Ramos (cell line): ENCODE data around the gene MXD4.

ENCODE experiments used
- in situ Hi-C: fragments of 300-500 bp; cut with MboI; formaldehyde crosslinking; loops from one replicate; pipeline ENCODE4 v1.14.3; 2022; ENCODE audit warnings: low sequenced_read_pairs; ENCODE audit not compliant: unreplicated experiment

Gene MXD4

DNA sequence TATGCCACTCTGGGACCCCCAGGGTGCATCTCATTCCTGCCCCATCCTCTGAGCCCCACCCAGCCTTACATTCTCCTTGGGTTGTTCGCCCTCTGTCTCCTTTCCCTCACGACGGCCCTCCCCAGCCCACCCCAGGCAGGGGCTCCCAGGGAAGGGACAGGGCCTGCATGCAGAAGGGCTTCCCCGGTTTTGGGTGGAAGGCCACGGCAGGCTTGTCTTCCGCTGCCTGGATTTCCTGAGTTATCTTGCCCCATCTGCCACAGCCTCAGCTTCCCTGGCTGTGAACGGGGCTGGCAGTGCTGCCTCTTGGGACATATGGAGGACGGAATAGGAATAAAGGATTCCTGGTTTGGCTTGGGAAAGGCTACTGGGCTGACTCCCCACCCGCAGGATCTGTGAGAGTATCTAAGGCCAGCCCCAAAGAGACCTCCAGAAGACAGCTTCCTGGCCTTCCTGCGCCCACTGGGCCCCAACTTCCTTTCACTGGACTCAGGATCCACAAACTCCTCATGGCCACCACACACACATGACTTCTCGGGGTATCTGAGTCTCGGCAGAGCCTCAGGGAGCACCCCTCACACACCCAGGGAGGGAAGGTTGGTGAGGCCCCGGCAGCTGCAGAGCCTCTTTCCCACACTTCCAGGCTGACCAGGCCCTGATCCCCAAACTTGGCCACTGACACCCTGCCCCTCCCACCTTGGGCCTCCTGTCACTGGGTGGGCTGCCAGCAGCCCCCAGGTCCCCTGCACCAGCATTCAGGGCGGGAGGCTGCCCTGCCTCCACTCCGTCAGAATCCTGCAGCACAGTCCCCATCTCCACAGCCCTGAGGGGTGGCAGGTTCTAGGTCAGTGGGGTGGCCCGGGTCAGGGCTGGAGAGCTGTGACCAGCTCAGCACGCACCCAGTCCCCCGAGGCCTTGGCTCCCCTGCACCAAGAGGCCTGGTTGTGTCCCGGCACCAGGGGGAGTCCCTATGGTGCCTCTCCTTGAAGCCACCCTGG, 3.5 kb upstream of the MXD4 start:
- in situ Hi-C loops: no loop called here

DNA sequence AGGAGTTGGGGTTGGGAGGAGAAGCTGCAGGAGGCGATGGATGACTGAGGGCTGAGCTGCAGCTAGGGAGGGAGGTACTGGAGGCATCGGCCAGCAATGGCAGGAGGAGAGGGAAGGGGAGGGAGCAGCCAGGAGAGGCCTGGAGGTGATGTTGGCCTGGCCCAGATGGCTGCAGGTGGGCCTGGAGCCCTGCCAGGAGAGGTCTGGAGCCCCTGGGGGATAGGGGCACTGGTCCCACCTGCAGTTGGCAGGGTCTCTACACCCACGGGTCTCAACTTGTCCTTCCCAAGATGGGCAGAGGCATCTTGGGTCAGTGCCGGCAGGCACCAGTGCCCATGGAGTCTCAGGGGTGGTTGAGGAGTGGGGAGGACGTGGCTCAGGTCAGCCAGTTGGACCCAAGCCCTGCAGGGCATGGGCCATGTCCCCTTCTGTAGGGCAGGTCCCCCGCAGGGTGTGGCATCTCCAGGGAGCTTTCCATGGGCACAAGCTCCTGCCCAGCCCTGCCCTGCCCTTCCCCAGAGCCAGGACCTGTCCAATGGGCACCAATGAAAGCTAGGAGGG, 2.7 kb upstream of the MXD4 start:
- in situ Hi-C loops: no loop called here

GRCh38 chr4:2263926-2264321, 2.0 kb upstream of the MXD4 start:
- in situ Hi-C loops: no loop called here

DNA sequence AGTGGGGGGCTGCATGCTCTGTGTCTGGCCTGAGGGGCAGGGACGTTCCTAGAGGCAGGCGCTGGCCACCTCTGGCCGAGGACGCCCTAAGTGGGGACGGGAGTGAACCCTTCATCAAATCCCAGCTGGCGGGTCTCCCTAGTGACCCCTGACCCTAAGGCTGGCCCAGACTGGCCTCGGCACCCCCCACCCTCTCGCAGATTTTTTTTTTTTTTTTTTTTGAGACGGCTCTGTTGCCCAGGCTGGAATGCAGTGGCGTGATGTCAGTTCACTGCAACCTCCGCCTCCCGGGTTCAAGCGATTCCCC, 988 bp upstream of the MXD4 start:
- in situ Hi-C loops: no loop called here

DNA sequence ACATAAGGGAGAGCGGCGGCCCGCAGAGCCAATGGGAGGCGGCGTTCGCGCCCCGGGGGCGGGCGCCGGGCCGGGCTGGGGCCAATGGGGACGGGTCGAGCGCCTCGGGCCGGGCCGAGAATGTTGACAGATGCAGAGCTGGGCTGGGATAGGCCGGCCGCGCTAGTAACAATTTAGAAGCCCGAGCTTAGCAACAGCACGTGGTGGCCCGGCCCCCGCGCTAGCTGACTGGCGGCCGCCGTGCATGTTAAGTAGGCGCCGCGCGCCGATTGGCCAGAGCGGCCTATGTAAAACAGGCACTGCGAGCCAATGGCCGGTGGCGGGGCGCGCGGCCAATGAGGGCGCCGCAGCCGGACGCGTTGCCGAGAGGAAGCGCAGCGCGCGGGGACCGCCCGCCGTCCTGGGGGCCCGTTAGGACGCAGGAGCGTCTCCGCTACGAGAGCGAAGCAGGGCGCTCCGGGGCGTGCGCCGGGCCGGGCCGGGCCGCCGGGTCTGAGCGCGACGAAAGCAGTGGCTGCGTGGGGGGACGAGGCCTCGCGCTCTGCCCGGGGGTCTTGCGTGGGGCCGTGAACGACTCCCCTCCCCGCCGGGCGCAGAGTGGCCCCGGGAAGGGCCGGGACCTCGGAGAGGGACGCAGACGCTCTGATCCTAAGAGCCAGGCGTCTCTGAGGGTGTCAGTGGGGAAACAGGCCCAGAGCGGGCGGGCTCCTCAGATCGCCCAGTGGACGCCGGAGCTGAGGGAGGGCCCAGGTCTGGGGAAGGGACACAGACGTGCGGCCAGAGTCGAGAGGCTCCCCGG, 435 bp upstream of the MXD4 start:
- in situ Hi-C loops: no loop called here

GRCh38 chr4:2261110-2261852, 628 bp downstream of the MXD4 start:
- in situ Hi-C loops: no loop called here

- in situ Hi-C loops: no loop called here
These were observed 1.4 kb downstream of the MXD4 start for GRCh38 chr4:2260344-2261109.

GRCh38 chr4:2259541-2260343, 2.2 kb downstream of the MXD4 start:
- in situ Hi-C loops: no loop called here

DNA sequence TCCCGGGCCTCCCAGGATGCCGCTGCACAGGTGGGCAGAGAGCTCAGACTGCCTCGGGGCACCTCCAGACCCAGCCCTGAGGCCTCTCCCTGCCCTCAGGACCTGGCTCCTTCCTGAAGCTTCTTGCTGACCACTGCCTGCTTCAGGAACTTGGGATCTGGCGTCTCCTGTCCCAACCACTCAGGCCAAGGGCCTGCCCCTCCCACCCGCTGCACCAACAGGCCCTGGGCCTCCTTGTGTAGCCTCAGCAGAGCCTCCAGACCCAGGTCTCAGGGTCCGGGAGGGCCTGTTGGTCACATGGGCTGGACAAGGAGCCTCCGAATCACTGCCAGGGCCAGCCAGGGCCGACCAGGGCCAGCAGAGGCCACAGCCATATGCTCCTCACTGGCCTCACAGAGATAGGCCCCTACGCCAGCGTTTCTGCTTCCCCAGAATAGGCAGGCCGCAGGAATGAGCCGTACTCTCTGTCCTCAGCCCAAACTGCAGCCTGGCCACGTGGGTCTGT, 2.8 kb downstream of the MXD4 start:
- in situ Hi-C loops: no loop called here

DNA sequence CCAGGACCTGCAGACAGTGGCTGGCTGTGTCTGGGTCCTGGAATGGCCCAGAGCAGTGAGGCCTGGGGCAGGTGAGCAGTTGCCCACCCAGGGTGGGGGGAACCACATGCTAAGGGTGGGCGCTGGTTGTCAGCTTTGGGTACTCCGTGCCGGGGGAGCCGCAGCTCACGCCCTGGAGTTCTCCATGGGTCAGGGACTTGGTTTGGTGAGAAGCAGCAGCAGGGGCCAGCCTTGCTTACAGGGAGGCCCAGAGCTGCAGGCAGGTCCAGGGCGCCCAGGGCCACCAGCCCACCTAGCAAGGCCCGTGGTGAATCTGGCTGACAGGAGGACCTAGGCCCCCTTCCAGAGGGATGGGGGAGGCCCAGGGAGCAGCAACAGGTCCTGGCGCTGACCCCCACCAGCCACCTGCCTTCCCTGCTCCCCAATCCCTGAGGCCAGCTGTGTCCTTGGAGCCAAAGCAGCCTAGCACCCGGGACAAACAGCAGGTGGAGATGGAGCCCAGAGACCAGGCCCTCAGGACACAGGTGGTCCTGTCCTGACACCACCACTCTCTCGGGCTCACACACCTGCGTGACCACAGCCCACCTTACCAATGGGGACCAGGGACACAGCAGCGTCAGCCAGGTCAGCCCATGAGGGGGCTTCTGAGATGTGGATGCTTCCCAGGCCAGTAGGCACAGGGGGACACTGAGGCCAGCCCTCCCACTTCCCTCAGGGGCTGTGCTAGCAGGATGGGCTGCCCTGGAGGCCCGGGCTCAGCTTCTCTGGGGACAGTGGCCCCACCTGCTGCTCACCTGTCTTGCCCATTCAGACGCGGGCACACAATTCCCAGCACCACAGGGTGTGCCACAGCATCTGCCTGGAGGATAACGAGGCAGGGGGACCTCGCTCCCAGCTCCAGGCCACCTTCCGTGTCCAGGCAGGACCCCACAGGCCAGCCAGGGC, 3.5 kb downstream of the MXD4 start:
- in situ Hi-C loops: no loop called here

DNA sequence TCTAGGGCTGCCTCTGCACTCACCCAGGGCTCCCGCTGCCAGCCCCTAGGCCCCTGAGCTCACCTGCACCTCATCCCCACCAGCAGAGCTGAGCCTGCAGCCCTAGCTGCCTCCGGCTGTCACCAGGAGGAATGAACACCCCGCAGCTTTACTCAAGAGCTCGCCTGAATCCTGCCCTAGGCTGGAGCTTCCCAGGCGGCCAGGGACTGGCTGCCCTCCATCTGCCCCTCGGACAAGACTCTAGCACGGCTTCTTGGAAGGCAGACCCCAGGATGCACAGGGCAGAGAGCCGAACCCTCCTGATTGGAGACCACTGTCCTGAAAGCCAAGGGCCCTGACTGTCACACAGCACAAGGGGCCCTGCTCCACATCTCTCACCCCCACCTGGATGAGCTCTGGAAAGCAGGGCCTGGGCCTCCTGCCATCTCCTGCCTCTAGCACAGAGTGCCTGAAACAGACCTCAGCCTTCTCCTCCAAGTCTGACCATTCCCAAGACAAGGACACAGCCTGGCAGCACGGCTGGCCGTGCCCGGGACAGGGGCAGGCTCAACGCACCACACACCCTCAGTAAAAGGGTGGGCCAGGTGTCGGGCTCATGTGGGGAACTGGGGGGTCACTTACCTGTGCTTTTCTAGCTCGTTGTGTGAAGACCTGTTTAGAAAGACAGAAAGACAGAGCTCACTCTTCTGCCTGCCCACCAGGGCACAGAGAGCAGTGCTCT, 4.4 kb downstream of the MXD4 start:
- in situ Hi-C loops: no loop called here

- in situ Hi-C loops: no loop called here
These were observed 5.1 kb downstream of the MXD4 start for GRCh38 chr4:2256781-2257191.

- in situ Hi-C loops: no loop called here
These were observed 5.7 kb downstream of the MXD4 start for GRCh38 chr4:2256156-2256731.

- in situ Hi-C loops: no loop called here
These were observed 6.3 kb downstream of the MXD4 start for GRCh38 chr4:2255501-2256155.

- in situ Hi-C loops: no loop called here
These were observed 7.0 kb downstream of the MXD4 start for GRCh38 chr4:2254665-2255500.
